Measurements from ENCODE around the gene NUP88.

NUP88 gene

DNA sequence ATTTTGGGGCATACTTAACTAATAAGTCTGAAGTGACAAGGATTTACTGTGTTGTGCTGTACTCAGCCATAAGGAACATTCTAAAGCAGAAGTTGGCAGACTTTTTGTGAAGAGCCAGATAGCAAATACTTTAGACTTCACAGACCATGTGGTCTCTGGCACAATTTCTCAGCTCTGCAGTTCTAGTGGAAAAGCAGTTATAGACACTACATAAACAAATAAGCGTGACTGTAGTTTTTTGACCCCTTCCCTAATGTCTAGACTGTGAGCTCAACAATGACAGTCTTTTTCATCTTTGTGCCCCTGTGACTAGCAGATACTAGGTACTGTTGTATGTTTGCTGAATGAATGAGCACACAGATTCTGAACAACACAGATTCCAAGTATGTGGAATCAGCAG is 5.4 kb upstream of the NUP88 start:
- DNase-seq = no peak
- in situ Hi-C loops (cut with HindIII; ENCODE audit: low pct_ligation_motif_present, low pct_unique_long_range_greater_than_20kb, low sequenced_read_pairs) = no loop called here

GRCh38 chr17:5422505-5422904 is 3.0 kb upstream of the NUP88 start:
- in situ Hi-C loops (cut with HindIII; ENCODE audit: low pct_ligation_motif_present, low pct_unique_long_range_greater_than_20kb, low sequenced_read_pairs) = no loop called here
- peak; percentile 86 for DNase-seq

DNA sequence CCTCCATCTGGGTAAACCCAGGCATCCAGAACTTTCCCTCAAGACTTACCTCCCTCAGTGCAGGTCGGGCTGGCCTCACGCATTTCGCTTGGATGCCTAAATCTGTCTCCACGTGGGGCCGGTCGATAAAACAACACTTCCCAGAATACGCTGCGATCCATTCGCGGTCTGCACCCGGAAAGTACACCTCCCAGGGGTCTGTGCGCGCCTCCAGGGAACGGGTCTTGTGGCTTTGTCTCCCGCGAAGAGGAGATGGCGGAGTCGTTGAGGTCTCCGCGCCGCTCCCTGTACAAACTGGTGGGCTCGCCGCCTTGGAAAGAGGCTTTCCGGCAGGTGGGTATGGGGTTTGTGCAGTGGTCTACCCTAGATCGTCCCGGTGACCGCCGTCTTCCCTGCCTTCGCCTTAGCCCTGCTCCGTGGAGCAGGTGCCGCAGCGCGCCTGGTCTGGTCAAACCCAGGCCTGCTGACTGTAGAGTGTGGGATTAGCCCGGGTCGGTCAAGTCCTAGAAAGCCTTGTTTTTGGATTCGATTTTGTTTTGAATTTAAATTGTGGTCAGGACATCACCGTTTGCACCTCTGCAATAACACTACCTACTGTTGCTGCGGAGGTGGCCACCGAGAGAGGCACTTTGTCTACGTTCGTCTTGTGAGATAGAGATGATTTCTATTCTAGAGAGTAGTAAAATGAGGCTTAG is 644 bp upstream of the NUP88 start, which contains the start of gene RPAIN:
Gene RPAIN, plus strand, starts transcription at position 224 of the 695 bp plus-strand sequence. Its CDS starts 29 bp downstream, at position 253.
- in situ Hi-C loops (cut with HindIII; ENCODE audit: low pct_ligation_motif_present, low pct_unique_long_range_greater_than_20kb, low sequenced_read_pairs) = no loop called here
- peak; percentile 90 for DNase-seq

- in situ Hi-C loops (cut with HindIII; ENCODE audit: low pct_ligation_motif_present, low pct_unique_long_range_greater_than_20kb, low sequenced_read_pairs) = no loop called here
- peak; percentile 73 for DNase-seq
Observed at GRCh38 chr17:5418858-5419355, 555 bp downstream of the NUP88 start.

- in situ Hi-C loops (cut with HindIII; ENCODE audit: low pct_ligation_motif_present, low pct_unique_long_range_greater_than_20kb, low sequenced_read_pairs) = no loop called here
Observed at GRCh38 chr17:5416901-5417300, 2.6 kb downstream of the NUP88 start.

DNA sequence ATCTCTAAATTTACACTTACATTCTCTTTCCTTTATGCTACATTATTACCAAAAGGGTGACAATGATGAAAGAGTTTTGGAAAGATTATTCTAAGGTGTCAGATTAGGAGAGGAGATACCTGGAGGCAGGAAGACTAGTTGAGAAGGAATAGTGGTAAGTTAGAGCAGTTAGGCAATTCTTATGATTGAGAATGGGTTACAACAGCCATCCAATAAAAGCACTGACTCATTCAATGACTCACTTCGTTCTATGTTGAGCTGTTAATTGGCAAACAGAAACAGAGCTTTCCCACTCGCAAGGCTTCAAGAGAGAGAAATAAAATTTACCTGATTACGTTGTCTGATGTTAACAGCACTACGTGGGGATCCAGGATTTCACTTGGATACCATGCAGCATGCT is 5.8 kb downstream of the NUP88 start:
- in situ Hi-C loops (cut with HindIII; ENCODE audit: low pct_ligation_motif_present, low pct_unique_long_range_greater_than_20kb, low sequenced_read_pairs) = no loop called here
- peak; percentile 86 for DNase-seq

More at GRCh38 chr17:5416901-5417300, 2.6 kb downstream of the NUP88 start:
- no peak for DNase-seq

- in situ Hi-C loops (cut with HindIII; ENCODE audit: low pct_ligation_motif_present, low pct_unique_long_range_greater_than_20kb, low sequenced_read_pairs) = no loop called here
- no peak for DNase-seq
Observed at GRCh38 chr17:5410594-5411272, 8.7 kb downstream of the NUP88 start.

DNA sequence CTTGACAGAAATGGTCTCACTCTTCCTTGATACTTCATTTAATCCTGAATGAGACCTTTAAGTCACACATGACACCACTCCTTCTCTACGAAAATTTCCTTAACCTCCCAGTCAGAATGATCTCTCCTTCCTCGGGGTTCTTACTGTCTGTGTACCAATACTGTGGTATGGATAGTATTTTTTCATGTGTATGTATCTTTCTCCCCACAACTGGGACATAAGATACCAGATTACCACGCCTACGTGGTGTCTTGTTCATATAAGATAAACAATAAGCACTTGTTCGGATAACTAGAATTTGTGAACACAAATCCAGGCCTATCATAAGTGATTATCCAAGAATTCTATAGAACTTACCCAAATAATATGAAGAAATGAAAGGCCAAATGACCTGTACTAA is 11.3 kb downstream of the NUP88 start:
- DNase-seq = no peak
- in situ Hi-C loops (cut with HindIII; ENCODE audit: low pct_ligation_motif_present, low pct_unique_long_range_greater_than_20kb, low sequenced_read_pairs) = no loop called here

- in situ Hi-C loops (cut with HindIII; ENCODE audit: low pct_ligation_motif_present, low pct_unique_long_range_greater_than_20kb, low sequenced_read_pairs) = no loop called here
- no peak for DNase-seq
Observed at GRCh38 chr17:5405400-5405799, 14.1 kb downstream of the NUP88 start.

DNA sequence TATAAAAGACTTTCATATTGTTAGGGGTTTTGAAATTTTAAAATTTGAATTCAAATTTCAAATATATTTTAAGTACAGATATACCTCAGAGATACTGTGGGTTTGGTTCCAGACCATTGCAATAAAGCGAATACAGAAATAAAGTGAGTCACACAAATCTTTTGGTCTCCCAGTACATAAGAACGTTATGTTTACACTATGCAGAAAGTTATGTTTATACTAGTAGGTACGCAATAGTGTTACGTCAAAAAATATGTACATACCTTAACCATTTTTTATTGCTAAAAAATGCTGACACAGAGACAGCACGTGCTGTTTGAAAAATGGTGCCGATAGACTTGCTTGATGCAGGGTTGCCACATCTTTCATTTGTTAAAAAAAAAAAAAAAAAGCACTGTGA is 19.7 kb downstream of the NUP88 start:
- in situ Hi-C loops (cut with HindIII; ENCODE audit: low pct_ligation_motif_present, low pct_unique_long_range_greater_than_20kb, low sequenced_read_pairs) = no loop called here

DNA sequence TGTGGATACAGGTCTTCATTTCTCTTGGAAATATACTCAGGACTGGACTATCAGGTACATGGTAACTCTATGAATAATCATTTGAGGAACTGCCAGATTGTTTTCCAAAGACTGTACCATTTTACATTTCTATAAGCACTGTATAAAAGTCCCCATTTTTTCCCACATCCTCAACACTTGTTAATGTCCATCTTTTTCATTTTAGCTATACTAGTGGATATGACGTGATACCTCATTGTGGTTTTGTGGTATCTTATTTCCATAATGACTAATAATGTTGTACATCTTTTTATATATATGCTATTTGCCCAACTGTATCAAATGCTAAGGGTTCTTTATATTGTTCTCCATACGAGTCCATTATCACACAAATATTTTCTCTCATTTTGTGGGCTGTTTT is 22.9 kb downstream of the NUP88 start:
- in situ Hi-C loops (cut with HindIII; ENCODE audit: low pct_ligation_motif_present, low pct_unique_long_range_greater_than_20kb, low sequenced_read_pairs) = no loop called here
- no peak for DNase-seq

More for the DNA sequence above, 19.7 kb downstream of the NUP88 start:
- no peak for DNase-seq

DNA sequence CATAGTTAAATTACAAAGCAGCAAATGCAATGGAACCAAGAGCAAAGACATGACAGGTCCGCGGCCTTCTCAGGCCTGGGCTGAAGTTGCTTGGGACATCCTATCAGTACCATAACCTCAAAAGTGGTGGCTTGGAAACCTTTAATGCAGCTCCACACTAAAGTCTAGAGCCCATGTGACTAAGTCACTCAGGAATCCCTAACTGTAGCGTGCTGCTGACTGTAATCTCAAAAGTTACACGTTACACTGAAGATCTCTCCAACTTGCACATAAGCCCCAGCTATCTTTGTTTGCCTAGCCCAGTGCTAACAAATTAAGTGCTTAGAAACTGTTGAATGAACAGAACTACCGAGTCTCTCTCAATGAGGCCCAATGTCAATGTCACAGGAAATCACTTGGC is 27.8 kb downstream of the NUP88 start:
- in situ Hi-C loops (cut with HindIII; ENCODE audit: low pct_ligation_motif_present, low pct_unique_long_range_greater_than_20kb, low sequenced_read_pairs) = no loop called here
- no peak for DNase-seq

- in situ Hi-C loops (cut with HindIII; ENCODE audit: low pct_ligation_motif_present, low pct_unique_long_range_greater_than_20kb, low sequenced_read_pairs) = no loop called here
- no peak for DNase-seq
Observed at GRCh38 chr17:5381542-5381941, 37.9 kb downstream of the NUP88 start.

DNA sequence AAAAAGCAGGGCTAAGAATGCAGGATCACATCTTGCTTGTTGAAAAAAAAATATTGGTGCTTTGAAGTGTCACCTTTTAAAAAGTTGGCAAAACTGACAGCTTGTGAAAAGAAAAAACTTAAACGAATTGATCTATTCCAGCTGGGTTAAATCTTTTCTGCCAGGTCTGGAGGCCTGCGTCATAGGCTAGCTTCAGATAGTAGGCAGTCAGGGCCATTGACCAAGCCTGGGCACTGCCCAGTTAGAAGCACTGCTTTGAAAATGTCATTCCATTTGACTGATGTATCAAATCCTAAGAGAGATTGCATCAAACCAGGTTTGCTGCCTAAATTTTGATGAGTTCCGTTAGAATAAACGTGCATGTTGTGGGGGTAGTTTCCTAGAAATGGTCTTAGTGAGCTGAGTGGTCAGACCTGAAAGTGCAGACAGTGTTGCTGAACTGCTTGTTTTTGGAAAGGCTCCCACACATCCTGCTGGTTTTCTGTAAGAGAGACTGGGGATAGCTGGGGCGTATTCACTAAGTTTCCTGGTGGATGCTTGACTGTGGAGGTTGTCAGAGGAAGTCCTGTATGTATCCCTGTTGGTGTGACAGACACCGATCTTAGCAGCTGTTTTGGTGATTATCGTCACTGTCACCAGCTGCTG is 38.8 kb downstream of the NUP88 start:
- no peak for DNase-seq
- in situ Hi-C loops (cut with HindIII; ENCODE audit: low pct_ligation_motif_present, low pct_unique_long_range_greater_than_20kb, low sequenced_read_pairs) = no loop called here

GRCh38 chr17:5379351-5380107 is 39.9 kb downstream of the NUP88 start:
- no peak for DNase-seq
- in situ Hi-C loops (cut with HindIII; ENCODE audit: low pct_ligation_motif_present, low pct_unique_long_range_greater_than_20kb, low sequenced_read_pairs) = no loop called here

GRCh38 chr17:5378566-5379207 is 40.8 kb downstream of the NUP88 start:
- in situ Hi-C loops (cut with HindIII; ENCODE audit: low pct_ligation_motif_present, low pct_unique_long_range_greater_than_20kb, low sequenced_read_pairs) = no loop called here

GRCh38 chr17:5373112-5373511 is 46.4 kb downstream of the NUP88 start:
- no peak for DNase-seq
- in situ Hi-C loops (cut with HindIII; ENCODE audit: low pct_ligation_motif_present, low pct_unique_long_range_greater_than_20kb, low sequenced_read_pairs) = no loop called here

More at GRCh38 chr17:5378566-5379207, 40.8 kb downstream of the NUP88 start:
- DNase-seq = no peak

DNA sequence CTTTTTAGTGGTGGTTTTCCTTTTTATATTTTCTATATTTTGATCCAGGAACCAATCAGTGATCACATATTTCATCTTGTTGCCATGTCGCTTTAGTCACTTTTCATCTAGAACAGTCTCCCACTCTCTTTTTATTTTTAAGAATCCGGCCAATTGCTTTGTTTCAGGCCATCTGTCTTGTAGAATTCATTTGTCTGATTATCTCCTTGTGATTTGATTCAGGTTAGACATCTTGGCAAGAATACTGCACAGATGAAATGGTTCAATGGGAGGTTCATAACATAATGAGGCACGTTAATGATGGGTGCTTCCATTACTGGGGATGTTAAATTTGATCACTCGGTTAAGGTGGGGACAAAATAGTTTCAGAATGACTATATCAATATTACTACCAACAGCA is 49.1 kb downstream of the NUP88 start:
- DNase-seq = no peak
- in situ Hi-C loops (cut with HindIII; ENCODE audit: low pct_ligation_motif_present, low pct_unique_long_range_greater_than_20kb, low sequenced_read_pairs) = no loop called here

Data from ACHN (cell line).